ENCODE measurements around the gene PPFIBP1. TPM values are rescaled to one million over a fixed set of nuclear protein-coding genes. Genes with fewer than 3 reads are reported as not detected.

Gene PPFIBP1
- total and polyA plus RNA-seq, 2 donors (not counting 1 experiment from before 2014, with no cell fraction given): 3.3 to 15.0 TPM

DNA sequence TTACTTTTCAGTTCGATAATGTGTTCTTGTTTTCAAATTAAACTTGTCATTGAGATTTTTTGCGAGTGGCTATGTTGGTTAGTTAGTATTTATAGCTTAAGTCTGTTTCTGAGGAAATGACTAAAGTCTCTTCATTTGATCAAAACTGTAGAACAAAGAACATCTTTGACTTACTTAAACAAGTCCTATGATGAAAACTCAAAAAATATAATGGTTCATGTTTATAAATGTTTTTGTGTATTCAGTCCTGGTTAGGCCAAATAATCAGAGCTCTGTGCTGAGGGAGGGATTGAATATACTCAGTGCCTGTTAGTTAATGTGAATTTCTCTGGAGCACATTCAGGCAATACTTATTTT lies 51.7 kb downstream of the PPFIBP1 start:
- Histone ChIP-seq H3K79me2 (ENCODE audit: control insufficient read depth, insufficient read depth, low read length) (no peaks in the 10 kb centered on the region), H3K9ac (ENCODE audit: low read length) (no peak overlapping the region)

DNA sequence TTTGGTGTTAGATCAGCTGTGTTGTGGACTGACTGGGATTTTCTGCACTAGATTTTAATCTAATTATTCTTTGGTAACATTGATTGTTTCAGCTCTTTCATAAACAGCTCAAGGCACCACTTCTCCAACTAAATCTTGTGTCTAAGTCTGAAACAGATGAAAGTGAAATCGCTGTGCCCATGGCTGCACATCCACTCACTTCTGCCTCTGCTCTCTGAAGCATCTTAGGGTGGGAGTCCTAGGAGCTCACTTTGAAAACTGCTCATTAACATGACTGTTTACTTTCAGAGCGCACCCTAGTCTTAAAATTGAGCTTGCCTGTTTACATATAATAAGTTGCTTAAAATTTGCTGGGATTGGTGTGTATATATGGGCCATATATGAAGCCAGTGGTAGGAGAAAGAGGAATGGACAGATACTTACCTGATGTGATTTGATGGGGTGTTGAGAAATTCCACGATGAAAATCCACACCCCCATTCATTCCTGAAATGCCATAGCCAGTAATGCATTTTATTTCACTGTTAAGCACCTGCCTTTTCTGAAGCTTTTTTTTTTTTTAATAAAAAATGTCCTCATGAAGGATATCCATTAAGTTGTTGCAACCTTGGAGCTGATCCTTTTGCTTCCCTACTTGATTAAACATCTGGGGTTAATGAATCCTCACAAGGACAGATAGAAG lies 52.8 kb downstream of the PPFIBP1 start:
- Histone ChIP-seq H3K4me3 (ENCODE audit: control extremely low read depth in 1 of 5, extremely low read depth in 1 of 5, insufficient read depth in 1 of 5, low read depth in 2 of 5, low read length in 4 of 5) (no peak overlapping the region), H3K4me2 (replicated peaks; ENCODE audit: low read depth, low read length, poor library complexity, severe bottlenecking) (no peak overlapping the region), H3K79me2 (ENCODE audit: control insufficient read depth, insufficient read depth, low read length) (no peaks in the 10 kb centered on the region), H3K36me3 (replicated peaks in 1 of 2; ENCODE audit: control extremely low read depth in 1 of 2, control insufficient read depth in 1 of 2, extremely low read depth in 1 of 2, insufficient read depth in 2 of 2, low read length in 1 of 2) (no peaks in the 10 kb centered on the region), H3K4me1 (ENCODE audit: control insufficient read depth in 2 of 2, insufficient read depth in 2 of 2, low read length in 2 of 2) (peaks cover 8 to 17% of the 10 kb centered on the region in 2 donors), H3K27me3 (replicated peaks in 1 of 4; ENCODE audit: control extremely low read depth in 1 of 4, control insufficient read depth in 3 of 4, insufficient read depth in 4 of 4, low read length in 3 of 4) (no peaks in the 10 kb centered on the region), H3K27ac (ENCODE audit: low read length in 2 of 2) (no peak overlapping the region), H4K20me1 (ENCODE audit: control insufficient read depth, insufficient read depth, low read length, poor library complexity, severe bottlenecking) (no peaks in the 10 kb centered on the region), H3K9ac (ENCODE audit: low read length) (no peak overlapping the region), H3K9me3 (ENCODE audit: control extremely low read depth in 1 of 3, control insufficient read depth in 2 of 3, insufficient read depth in 1 of 3, low read length in 2 of 3) (no peaks in the 10 kb centered on the region), H2AFZ (ENCODE audit: insufficient read depth, low read depth, low read length, poor library complexity, severe bottlenecking) (no peak overlapping the region)
- whole genome bisulfite sequencing (ENCODE audit: insufficient coverage): no CpG with 5 or more reads among the region's 3 CpGs
- Mint-ChIP-seq H3K27me3 (no peaks in the 10 kb centered on the region), H3K4me1 (peaks cover 37% of the 10 kb centered on the region), H3K27ac (no peak overlapping the region), H3K4me3 (no peak overlapping the region), H3K9me3 (ENCODE audit: insufficient read depth) (no peaks in the 10 kb centered on the region)
- TF ChIP-seq CTCF (IDR thresholded peaks at IDR 0.05) (no peak), EZH2 (IDR thresholded peaks at IDR 0.05; ENCODE audit: borderline replicate concordance, insufficient read depth, low read depth, low read length, poor library complexity, severe bottlenecking) (no peak)
- no peak for ATAC-seq (ENCODE audit: low read depth)
- DNase-seq: no peak
- CTCF ChIA-PET: no interaction called here
- POLR2A ChIA-PET: no interaction called here
- intact Hi-C loops (cut with micrococcal nuclease): no loop called here

More for the DNA sequence above, 51.7 kb downstream of the PPFIBP1 start:
- Histone ChIP-seq H3K4me1 (ENCODE audit: control insufficient read depth in 2 of 2, insufficient read depth in 2 of 2, low read length in 2 of 2) (peaks cover 8 to 17% of the 10 kb centered on the region in 2 donors), H2AFZ (ENCODE audit: insufficient read depth, low read depth, low read length, poor library complexity, severe bottlenecking) (no peak overlapping the region), H3K4me2 (replicated peaks; ENCODE audit: low read depth, low read length, poor library complexity, severe bottlenecking) (peak overlapping the region; percentile 18), H3K9me3 (ENCODE audit: control extremely low read depth in 1 of 3, control insufficient read depth in 2 of 3, insufficient read depth in 1 of 3, low read length in 2 of 3) (no peaks in the 10 kb centered on the region), H3K27me3 (replicated peaks in 1 of 4; ENCODE audit: control extremely low read depth in 1 of 4, control insufficient read depth in 3 of 4, insufficient read depth in 4 of 4, low read length in 3 of 4) (no peaks in the 10 kb centered on the region), H4K20me1 (ENCODE audit: control insufficient read depth, insufficient read depth, low read length, poor library complexity, severe bottlenecking) (no peaks in the 10 kb centered on the region), H3K27ac (ENCODE audit: low read length in 2 of 2) (no peak overlapping the region), H3K36me3 (replicated peaks in 1 of 2; ENCODE audit: control extremely low read depth in 1 of 2, control insufficient read depth in 1 of 2, extremely low read depth in 1 of 2, insufficient read depth in 2 of 2, low read length in 1 of 2) (no peaks in the 10 kb centered on the region), H3K4me3 (ENCODE audit: control extremely low read depth in 1 of 5, extremely low read depth in 1 of 5, insufficient read depth in 1 of 5, low read depth in 2 of 5, low read length in 4 of 5) (no peak overlapping the region)
- DNase-seq (no peak), ATAC-seq (ENCODE audit: low read depth) (no peak)
- H3K4me1 Mint-ChIP-seq: peaks cover 37% of the 10 kb centered on the region
- H3K4me3 Mint-ChIP-seq: no peak overlapping the region
- POLR2A ChIA-PET: no interaction called here
- H3K27ac Mint-ChIP-seq: no peak overlapping the region
- intact Hi-C loops (cut with micrococcal nuclease): no loop called here
- H3K9me3 Mint-ChIP-seq (ENCODE audit: insufficient read depth): no peaks in the 10 kb centered on the region
- CTCF ChIA-PET: no interaction called here
- no CpG with 5 or more reads among the region's 2 CpGs for WGBS (ENCODE audit: insufficient coverage)
- no peaks in the 10 kb centered on the region for H3K27me3 Mint-ChIP-seq
- TF ChIP-seq CTCF (IDR thresholded peaks at IDR 0.05) (no peak), EZH2 (IDR thresholded peaks at IDR 0.05; ENCODE audit: borderline replicate concordance, insufficient read depth, low read depth, low read length, poor library complexity, severe bottlenecking) (no peak)
